Hematopoietic multipotent progenitor cell treated with erythropoietin and hydrocortisone succinate and interleukin-3 and kit ligand, for 8 days (in vitro differentiated cells): ENCODE measurements around the gene KRTAP5-9.
A peak's percentile ranks its signal among the peaks of the same experiment; 100 is the strongest.
"Not testable (repeated sequence)": the region's sequence is repeated elsewhere in the genome, so short reads cannot be mapped to it uniquely, and the experiment has no call there.

Source experiments
- DNase-seq: peaks from one replicate; pipeline ENCODE4 v3.0.0-alpha.2; 2015

KRTAP5-9 gene

GRCh38 chr11:71548120-71548519, at the start of gene KRTAP5-9:
TSS of gene KRTAP5-9 (plus strand) at chr11:71548420. CDS start at chr11:71548658, 238 bp downstream.
- DNase-seq, result no peak

GRCh38 chr11:71499125-71499524, 49.1 kb upstream of the KRTAP5-9 start:
- no peak for DNase-seq

- DNase-seq, result no peak
Measured at GRCh38 chr11:71499546-71499945, 48.7 kb upstream of the KRTAP5-9 start.

GRCh38 chr11:71500601-71501021, 47.6 kb upstream of the KRTAP5-9 start:
- DNase-seq, result peak; percentile 14

- no peak for DNase-seq
Measured at GRCh38 chr11:71501071-71501985, 46.9 kb upstream of the KRTAP5-9 start.

GRCh38 chr11:71502026-71502425, 46.2 kb upstream of the KRTAP5-9 start:
- DNase-seq, result no peak

- no peak for DNase-seq
Measured at GRCh38 chr11:71502871-71503435, 45.3 kb upstream of the KRTAP5-9 start.

GRCh38 chr11:71504531-71504930, 43.7 kb upstream of the KRTAP5-9 start:
- DNase-seq, result no peak

GRCh38 chr11:71505001-71505400, 43.2 kb upstream of the KRTAP5-9 start:
- no peak for DNase-seq

- DNase-seq, result no peak
Measured at GRCh38 chr11:71505781-71506180, 42.4 kb upstream of the KRTAP5-9 start.

- no peak for DNase-seq
Measured at GRCh38 chr11:71507102-71507501, 41.1 kb upstream of the KRTAP5-9 start.

- no peak for DNase-seq
Measured at GRCh38 chr11:71518506-71519471, 29.4 kb upstream of the KRTAP5-9 start.

- DNase-seq, result no peak
Measured at GRCh38 chr11:71519546-71519945, 28.7 kb upstream of the KRTAP5-9 start.

GRCh38 chr11:71525188-71525937, 22.9 kb upstream of the KRTAP5-9 start:
- no peak for DNase-seq

GRCh38 chr11:71525938-71526495, 22.2 kb upstream of the KRTAP5-9 start:
- no peak for DNase-seq

GRCh38 chr11:71526796-71527575, 21.2 kb upstream of the KRTAP5-9 start, which contains the start of gene KRTAP5-7:
TSS of gene KRTAP5-7 (plus strand) at chr11:71527267. CDS start at chr11:71527301, 34 bp downstream.
- not testable (repeated sequence) for DNase-seq

- no peak for DNase-seq
Measured at GRCh38 chr11:71527576-71528210, 20.5 kb upstream of the KRTAP5-9 start.

- DNase-seq, result no peak
Measured at GRCh38 chr11:71530602-71531001, 17.6 kb upstream of the KRTAP5-9 start.

- DNase-seq, result no peak
Measured at GRCh38 chr11:71532036-71532610, 16.1 kb upstream of the KRTAP5-9 start.
